Inflammatory macrophage treated with lipopolysaccharide for 4 hours (primary cell): Measurements from ENCODE around the gene FILIP1L.

Experiments used
- DNase-seq: peaks from one replicate; pipeline ENCODE4 v3.0.0-alpha.2; 2020

Gene FILIP1L

DNA sequence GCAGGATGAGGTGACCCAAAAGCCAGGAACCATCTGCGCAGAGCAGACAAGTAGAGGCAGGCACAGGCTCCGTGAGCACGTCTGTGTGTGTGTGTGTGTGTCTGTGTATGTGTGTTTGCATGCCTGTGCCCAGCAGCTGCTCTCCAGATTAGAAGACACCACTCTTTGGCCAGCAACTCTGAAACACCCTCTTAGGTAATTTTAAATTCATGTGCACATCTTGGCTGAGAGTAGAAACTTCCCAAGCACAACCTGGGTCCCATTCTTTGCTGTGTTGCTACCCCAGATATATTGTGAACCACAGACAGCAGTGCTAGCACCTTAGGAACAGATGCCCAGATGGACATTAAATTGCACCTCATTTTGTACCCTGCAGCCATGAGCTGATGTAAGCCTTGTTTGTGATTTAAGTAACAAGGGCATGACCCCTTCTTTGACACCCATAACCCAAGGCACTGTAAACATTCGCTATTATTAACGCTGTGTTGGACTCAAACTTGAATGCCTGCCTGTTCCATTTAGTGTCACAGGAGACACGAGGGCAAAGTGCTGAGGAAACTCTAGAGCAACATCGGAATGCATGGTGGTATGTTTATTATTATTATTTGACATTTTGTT is at the start of gene FILIP1L:
FILIP1L (minus strand) TSS at position 89 of the 618 bp plus-strand sequence.
- DNase-seq: no peak

DNA sequence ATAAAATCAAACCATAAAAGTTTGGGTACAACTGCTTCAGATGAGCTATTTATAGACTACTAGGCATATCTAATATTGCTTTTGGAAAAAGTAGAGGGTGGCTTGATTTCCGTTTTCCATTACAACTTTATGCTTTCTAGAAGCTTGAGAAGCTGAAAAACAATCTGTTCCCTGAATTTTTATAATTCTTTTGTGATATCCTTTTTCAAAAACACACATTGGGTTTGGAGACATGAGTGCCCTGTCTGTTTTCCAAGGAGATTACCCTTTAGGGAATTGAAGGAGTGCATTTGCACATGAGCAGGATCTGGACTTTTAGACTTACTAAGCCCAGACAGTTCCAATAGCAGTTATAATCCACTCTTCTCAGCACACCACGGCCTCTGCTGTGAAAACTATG is 49.5 kb upstream of the FILIP1L start:
- no peak for DNase-seq

DNA sequence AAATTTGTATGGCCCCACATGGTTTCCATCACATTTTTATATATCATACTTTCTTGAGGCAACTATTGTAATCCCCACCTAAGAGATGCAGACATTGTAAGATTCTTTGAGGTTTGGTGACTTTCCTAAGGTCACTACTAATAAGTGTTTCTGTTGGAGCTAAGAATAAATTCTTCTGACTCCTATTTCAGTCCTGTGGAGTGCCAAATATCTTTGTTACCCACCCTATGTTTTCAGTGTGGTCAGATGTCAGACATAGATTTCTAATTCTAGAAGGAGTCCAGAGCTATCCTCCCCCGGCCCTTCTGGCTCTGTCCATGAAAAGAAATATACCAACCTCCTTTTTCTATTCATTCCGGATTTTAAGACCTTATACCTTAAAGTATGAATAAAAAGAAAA is 46.2 kb upstream of the FILIP1L start:
- no peak for DNase-seq

DNA sequence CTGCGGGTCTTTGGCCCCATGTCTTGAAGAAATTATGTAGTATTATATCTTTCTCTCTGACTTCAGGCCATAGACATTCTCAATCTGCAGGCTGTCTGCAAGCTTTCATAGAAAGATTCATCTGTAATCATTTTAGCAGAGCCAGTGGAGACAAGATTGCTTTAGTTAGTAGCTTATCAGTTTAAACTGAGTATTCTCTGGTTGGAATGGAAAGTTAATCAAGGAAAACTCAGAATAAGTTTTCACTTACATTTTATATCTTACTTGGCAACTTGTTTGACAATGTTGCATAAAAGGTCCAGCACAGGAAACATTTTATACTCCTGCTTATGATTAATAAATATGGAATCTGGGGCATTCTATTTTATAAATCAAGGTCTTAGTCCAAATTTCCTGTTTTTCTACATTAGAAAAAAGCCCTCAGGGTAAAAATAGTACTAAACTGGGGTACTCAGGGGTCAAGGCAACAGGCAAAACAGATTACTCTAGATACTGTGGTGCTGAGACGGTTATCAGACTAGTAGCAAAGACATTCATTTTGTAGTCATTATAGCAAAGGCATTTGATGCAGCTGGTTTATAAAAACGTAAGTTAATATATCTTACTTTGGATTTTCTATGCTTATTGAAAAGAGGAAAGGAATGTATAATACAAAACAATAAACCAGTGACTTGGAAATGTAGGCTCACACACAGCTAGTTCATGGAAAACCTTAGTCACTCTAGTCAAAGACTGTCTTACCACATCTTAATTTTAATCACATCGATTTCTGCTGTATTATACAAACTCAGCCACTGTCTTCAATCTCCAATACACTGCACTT is 45.2 kb upstream of the FILIP1L start:
- DNase-seq: no peak

DNA sequence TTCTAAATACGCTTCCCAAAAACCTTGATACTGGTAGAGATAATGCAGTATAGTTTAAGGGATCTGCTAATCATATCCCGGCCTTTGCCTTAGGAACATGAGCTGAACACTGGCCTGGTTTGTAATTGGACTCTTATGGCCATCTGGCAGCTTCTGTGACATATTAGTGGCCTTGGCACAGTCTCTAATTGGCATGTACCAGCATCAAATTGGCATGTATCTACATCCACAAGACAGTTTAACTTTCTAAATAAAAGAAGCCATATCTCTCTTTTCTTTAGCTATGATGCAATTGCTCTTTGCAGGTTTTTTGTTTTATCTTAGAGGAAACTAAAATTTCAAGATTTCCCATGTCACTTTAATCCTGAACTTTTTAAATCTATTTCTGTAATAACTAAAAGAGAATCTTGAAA is 44.6 kb upstream of the FILIP1L start:
- DNase-seq: no peak

DNA sequence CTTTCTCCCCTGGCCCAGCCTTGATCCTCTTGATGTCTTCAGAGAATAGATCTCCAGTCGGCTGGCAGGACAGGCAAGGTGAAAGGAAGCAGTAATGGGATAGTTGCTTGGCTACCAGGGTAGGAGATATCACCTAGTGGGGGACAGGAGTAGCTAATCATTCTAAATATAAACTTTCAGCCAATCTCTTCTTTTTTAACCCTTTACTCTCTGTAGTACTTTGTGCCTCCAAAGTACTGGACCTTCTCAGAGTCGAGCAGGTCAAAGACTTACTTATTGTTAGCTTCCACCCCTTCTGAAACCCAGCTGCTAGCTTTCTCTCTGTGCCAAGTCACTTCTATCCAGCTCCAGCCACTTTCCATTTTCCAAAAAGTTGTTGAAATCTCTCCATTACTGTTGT is 43.4 kb upstream of the FILIP1L start:
- no peak for DNase-seq

DNA sequence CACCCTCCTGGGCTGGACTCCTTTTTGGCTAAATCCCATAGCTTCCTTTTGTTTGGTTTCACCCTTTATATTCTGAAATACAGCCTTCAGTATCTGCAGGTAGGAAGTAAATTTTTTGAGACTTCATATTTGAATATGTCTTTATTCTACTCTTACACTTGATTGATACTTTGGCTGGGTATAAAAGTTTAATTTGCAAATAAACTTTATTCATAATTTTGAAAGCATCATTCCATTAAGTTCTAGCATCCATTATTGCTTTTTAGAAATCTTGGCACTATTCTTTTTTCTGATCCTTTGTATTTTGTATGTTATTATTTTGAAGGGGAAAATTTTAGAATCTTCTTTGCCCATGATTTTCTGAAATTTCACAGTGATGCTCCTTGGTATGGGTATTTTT is 41.3 kb upstream of the FILIP1L start:
- DNase-seq: no peak

DNA sequence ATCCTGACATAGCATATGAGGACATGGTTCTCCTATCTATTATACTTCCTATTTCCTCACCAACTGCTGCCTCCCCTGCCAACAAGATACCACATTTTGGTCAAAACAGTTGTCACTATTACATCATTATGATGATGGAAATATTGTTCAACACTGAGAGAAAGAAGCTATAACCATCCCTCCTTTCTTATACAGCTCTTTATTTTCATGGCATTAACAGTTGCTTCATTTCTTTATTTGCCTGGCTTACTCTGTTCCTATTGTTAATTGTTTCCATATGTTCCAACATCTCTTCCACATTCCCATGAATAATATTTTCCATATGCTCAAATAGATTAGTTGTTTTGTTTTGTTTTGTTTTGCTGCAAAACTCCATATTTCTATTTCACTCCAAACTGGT is 40.8 kb upstream of the FILIP1L start:
- DNase-seq: no peak

DNA sequence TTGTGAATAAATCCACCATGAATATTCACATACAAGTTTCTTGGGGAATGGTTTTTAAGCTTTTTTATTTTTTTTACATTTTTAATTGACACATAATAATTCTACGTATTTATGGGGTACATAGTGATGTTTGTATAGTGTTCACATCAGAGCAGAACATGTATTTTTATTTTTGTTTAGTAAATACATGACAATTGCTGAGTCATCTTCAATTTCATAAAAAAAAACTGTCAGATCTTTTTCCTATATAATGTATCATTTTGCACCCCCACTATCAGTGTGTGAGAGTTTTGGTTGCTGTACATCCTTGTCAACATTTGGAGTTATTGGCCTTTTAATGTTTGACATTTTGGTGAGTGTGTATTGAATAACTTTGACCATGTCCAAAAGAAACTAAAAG is 39.9 kb upstream of the FILIP1L start:
- DNase-seq: no peak

DNA sequence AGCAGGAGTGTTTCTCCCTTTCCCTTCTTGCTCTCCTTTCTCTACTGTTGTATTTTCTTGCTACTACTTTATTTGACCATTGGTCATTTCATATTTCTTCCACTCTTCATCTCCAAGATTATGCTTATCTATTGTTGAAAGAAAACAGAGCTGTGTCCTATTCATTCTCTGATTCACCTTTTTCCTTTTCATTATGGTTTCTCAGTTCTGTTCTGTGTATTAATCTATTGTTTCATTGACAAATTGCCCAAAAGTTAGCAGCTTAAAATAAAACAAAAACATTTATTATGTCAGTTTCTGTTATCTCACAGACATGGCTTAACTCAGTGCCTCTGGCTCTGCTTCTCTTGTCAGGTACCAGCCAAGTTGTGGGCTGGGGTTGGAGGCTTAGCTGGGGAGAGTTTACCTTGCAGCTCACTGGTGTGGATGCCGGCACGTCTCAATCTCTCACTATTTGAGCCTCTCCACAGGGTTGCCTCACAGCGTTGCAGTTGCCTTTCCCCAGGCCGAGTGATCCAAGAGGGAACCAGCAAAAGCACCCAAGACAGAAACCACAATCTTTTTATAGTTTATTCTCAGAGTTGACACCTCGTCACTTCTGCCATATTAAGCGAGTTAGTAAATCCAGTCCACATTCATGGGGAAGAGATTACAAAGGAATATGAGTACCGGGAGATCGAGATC is 36.9 kb upstream of the FILIP1L start:
- no peak for DNase-seq

DNA sequence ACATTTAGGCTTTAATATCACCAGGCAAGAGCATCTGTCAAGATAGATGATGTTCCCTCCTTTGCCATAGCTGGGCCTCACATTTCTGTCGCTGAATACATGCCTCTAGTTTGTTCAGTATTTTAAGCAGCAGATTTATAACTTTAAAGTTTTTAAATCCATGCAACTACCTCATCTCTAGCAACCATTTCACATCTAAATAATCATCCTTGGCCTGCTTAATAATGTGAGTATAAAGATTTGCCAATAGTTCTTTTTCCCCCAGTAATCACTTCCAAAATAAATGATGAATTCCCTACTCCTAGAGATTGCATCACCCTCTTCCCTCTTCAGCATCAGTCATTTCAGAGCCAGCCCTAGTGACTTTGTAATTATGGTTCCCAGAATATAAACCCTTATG is 36.2 kb upstream of the FILIP1L start:
- DNase-seq: no peak

DNA sequence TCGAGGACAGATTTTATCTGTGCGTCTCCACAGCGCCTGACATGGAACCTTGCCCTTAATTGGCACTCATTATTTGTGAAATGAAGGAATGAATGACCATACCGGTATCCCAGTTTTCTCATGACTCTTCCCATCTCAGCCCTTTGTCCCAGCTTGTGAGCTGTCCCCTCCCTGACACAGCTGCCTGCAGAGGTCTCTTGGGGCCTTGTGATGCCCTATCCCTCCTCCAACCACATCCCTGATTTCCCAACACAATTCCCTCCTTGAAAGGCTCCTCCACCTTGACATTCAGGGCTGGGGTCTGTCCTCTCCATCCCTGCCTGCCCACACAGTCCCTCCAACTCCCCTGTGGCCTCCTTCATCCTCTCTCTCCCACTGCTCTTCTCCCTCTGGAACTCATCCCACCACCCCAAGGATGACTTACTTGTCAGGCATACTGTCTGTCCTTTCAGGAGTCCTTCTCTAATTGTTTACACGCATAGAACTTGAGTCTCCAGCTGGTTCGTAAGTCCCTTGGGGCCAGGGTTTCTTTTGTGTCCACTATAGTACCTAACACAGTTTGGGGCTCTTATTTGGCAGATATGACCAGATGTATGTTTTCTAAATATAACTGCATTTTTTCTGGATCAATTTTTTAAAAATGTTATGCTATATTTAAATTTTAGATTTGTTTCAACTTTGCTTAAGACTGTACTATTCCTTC is 35.6 kb upstream of the FILIP1L start:
- no peak for DNase-seq

DNA sequence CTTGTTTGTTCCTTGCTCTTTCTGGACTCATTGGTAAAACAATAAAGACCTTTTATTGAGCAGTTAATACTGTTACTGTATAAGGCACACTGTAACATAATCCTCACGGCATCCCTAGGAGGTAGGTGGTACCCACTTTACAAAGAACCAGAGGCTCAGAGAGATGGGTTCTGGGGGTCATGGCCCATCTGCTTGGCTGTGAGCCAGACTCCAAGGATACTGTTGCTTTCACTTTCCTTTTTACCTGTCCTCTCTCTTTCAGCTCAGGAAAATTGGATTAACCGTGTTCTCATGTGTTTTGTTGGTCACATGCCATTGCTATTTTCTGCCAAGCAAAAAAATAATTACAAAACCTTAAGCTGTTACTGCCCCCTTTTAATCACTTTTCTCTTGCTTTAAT is 34.8 kb upstream of the FILIP1L start:
- DNase-seq: no peak

DNA sequence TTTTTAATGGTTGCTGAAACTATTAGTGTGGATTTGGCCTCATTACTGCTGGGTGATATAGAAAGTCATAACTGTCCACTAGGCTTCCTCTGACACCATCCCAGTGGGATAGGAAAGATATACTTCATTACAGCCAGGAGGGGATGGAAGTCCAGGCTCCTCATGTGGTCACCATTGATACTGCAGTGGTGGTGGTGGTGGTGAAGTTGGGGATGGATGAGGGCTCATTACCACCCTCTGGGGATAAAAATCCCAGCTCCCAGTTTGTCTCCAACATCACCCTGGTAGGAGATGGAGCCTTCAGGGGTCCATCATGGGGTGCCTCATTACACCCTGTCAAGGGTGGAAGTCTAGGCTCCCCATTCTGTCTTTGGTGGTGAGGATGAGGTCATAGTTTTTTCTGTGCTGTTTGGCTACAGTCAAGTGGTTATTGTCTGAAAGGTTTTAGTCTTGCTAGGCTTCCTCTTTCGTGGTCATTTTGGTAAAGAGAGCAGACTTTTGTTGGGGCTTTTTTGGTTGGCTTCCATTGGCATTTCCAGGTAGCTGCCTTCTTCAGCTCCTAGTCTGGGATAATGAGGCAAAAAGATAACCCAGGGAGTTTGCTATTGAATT is 30.1 kb upstream of the FILIP1L start:
- DNase-seq: no peak

DNA sequence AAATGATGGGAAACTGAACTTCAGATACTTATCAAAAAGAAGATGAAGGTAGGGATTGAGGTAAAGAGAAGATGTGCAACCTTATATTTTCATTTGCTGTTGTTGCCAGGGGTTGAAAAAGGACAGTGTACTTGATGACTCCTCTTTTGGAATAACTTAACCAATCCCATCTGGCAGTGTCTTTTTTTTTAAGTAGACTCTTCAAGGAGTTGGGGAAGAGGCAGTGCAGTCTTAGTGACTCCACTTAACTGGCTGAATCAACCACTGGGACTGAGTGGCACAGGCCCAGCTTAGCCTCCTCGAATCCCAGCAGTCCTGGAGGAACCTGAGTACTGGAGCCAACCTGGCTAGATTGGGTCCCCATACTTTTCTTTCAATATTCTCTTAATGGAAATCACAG is 27.3 kb upstream of the FILIP1L start:
- DNase-seq: no peak

DNA sequence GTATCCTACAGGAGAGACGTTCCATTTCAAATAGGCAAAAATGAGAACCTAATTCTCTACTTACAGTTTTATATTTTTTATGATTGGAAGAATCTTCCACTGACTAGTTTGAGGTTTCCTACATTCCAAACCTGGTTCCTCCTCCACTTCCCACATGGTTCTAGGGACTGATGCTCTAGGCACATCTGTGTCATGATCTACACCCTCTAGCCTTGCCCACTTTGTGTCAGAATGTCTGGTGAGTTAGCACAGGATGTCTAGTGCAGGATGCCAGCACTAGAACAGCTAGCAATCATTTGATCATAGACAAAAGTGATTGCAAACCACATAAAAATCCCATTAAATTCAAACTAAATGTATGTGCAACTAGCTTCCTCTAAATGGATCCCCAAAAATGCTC is 26.7 kb upstream of the FILIP1L start:
- DNase-seq: no peak

DNA sequence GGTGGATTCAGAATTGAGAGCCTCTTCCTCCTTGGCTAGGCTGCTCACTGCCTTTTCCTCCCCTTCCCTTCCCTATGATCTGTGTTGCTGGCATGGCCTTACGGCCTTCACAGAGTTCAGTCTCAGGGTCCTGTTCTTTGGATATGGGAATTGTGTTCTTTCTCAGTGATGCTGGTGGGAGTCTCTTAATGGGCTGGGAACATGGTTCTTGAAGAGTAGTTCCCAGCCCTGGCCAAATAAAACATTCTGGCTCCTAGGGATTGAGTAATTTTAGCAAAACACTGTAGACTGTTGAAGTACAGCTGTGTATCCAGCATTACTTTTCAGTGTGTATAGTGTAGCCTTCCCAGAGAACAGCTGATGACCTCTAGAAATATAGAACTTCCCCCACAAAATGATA is 22.6 kb upstream of the FILIP1L start:
- no peak for DNase-seq

DNA sequence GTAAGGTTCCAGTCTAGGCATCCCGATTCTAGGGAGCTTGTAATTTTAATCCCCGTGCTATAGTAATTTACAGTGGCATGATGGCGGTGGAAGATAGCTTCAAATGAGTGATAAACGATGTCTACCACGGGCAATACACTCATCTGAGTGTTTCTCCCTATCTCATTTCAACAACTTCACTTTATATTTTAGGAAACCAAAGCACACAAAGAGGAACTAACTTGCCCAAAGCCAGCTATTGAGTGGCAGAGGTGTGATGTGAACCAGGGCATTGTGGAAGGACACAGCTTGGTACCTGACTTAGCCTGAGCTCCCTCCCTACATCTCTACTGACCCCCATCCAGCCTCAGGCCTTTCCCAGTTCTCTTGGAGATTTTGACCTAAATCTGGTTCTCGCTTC is 16.9 kb upstream of the FILIP1L start:
- no peak for DNase-seq

DNA sequence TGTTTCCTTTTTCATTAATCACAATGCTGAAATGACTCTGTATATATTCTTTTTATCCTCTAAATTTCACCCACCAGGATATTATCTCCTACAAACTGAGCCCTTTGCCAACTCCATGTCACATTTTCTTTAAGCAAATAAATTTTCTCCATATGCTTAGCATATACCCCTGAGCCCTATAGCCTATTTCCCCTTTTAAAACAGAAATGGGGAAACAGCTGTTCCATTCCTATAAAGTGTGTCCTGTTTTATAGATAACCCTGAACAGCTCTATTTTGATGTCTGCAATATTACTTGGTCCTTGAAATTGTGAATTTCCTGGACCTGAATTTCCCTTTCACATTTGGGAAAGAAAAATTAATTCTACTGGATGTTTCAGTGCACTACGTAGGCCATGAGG is 15.6 kb upstream of the FILIP1L start:
- no peak for DNase-seq

DNA sequence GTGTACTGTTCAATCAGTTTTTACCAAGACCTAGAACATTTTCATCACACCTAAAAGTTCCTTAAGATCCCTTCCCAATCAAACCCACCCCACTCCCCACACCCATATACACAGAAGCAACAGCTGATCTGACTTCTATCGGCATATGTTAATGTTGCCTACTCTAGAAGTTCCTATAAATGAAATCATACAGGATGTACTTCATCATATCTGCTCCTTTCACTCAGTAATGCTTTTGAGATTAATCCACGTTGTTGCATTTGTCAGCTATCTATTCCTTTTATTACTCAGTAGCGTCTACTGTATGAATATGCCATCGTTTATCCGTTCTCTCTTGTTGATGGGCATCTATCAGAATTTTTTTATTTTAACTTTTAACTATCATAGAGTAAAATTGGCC is 14.3 kb upstream of the FILIP1L start:
- no peak for DNase-seq

DNA sequence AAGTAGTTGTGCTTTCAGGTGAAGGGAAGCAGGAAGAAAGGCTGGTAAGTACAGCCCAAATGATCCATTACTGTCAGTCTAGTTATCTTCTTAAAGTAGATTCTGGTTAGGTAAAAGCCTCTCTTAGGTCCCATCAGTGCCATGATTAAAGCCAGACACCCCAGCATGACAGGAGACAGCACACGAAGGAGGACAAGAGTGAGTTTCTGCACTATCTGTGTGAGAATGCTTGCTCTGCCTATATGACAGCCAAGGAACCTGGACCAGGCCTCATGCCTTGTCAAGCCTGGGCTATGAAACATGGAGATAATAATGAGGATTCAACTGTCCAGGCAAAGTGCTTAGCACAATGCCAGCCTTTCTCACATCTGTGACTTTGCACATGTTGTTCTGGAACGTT is 13.5 kb upstream of the FILIP1L start:
- DNase-seq: no peak

DNA sequence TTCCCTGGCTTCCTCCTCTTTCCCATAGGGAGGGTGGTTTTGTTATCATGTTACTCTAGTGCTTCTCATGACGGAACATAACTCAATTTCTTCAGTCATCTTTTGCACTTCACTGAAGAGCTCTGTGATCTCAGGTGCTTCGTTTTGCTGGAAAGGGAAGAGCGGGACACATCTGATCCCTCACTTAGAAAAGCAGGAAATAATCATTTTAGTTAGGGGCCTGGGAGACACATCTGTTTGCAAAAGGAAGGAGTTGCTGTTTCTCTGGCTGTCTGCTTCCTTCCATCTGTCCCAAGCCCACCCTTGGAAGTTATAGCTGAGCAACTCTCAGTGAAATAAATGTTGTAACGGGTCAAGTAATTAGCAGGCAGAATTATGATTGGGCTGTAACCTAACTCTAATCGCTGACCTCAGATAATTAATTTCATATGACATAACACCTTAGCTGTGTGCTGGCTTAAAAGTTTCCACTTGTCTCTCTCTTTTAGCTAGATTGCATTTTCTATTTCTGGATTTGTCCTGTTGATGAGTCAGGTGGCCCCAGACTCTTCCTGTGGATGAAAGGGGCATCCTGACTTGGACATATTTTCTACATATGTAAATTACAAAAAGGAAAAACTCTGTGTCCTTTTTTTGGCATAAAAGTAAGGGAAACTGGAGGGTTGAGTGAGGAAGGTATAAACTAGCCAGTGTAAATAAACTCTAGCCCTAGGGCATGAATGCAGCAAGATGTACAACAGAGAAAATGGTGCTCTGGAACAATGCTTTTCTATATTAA is 11.0 kb upstream of the FILIP1L start:
- no peak for DNase-seq
